HEK293T (cell line): Measurements from ENCODE around the gene TFDP1.

Experiments used
- CTCF ChIA-PET: fragments of 350-600 bp; formaldehyde crosslinking; extraction: SDS; loops from one replicate; lab custom pipeline; 2021; ENCODE audit warnings: antibody characterized with exemption, inconsistent platforms; lab: Yijun Ruan, JAX
- POLR2A ChIA-PET: fragments of 350-600 bp; formaldehyde crosslinking; extraction: SDS; loops from one replicate; lab custom pipeline; 2020; ENCODE audit warnings: antibody characterized with exemption, inconsistent platforms; lab: Yijun Ruan, JAX
- DNase-seq: peaks from one replicate; pipeline ENCODE4 v3.0.0; 2012; ENCODE audit warnings: mixed read lengths; ENCODE audit errors: extremely low spot score
- ARNT ChIP-seq: fragments of 450-650 bp; IDR thresholded peaks from 2 replicates; pipeline ENCODE4 v1.6.1; 2017; ENCODE audit warnings: mild to moderate bottlenecking
- BHLHE40 ChIP-seq: fragments of 450-650 bp; IDR thresholded peaks from 2 replicates; pipeline ENCODE4 v1.6.1; 2016; ENCODE audit warnings: mild to moderate bottlenecking, moderate library complexity, borderline replicate concordance
- CTBP1 ChIP-seq: fragments of 450-650 bp; IDR thresholded peaks from 2 replicates; pipeline ENCODE4 v1.6.1; 2016; ENCODE audit warnings: borderline replicate concordance
- ELF4 ChIP-seq: fragments of 450-650 bp; IDR thresholded peaks from 2 replicates; pipeline ENCODE4 v1.6.1; 2017; ENCODE audit warnings: antibody characterized with exemption
- FOXA1 ChIP-seq: fragments of 450-650 bp; IDR thresholded peaks from 2 replicates; pipeline ENCODE4 v1.6.1; 2016; ENCODE audit warnings: mild to moderate bottlenecking
- FOXK2 ChIP-seq: fragments of 450-650 bp; IDR thresholded peaks from 2 replicates; pipeline ENCODE4 v1.6.1; 2016; ENCODE audit warnings: mild to moderate bottlenecking
- FOXM1 ChIP-seq: fragments of 450-650 bp; IDR thresholded peaks from 2 replicates; pipeline ENCODE4 v1.6.1; 2017; ENCODE audit warnings: mild to moderate bottlenecking, borderline replicate concordance
- HDGF ChIP-seq: fragments of 450-650 bp; IDR thresholded peaks from 2 replicates; pipeline ENCODE4 v1.6.1; 2017; ENCODE audit warnings: antibody characterized with exemption, borderline replicate concordance
- L3MBTL2 ChIP-seq: fragments of 450-650 bp; conservative IDR thresholded peaks from 2 replicates; pipeline ENCODE4 v1.6.1; 2016; ENCODE audit warnings: mild to moderate bottlenecking
- LEF1 ChIP-seq: fragments of 450-650 bp; IDR thresholded peaks from 2 replicates; pipeline ENCODE4 v1.6.1; 2017; ENCODE audit warnings: mild to moderate bottlenecking, borderline replicate concordance
- NFRKB ChIP-seq: fragments of 450-650 bp; IDR thresholded peaks from 2 replicates; pipeline ENCODE4 v1.6.1; 2016; ENCODE audit warnings: mild to moderate bottlenecking, moderate library complexity
- SP1 ChIP-seq: fragments of 450-650 bp; IDR thresholded peaks from 2 replicates; pipeline ENCODE4 v1.6.1; 2017
- SUZ12 ChIP-seq: fragments of 450-650 bp; IDR thresholded peaks from 2 replicates; pipeline ENCODE4 v1.6.1; 2016; ENCODE audit warnings: mild to moderate bottlenecking
- TARDBP ChIP-seq: fragments of 450-650 bp; IDR thresholded peaks from 2 replicates; pipeline ENCODE4 v1.6.1; 2016
- ZNF384 ChIP-seq: fragments of 450-650 bp; IDR thresholded peaks from 2 replicates; pipeline ENCODE4 v1.6.1; 2016
- TF ChIP-seq, protein P1 (sequence below): fragments of 450-650 bp; IDR thresholded peaks from 2 replicates; pipeline ENCODE4 v1.6.1; 2016

Gene TFDP1

DNA sequence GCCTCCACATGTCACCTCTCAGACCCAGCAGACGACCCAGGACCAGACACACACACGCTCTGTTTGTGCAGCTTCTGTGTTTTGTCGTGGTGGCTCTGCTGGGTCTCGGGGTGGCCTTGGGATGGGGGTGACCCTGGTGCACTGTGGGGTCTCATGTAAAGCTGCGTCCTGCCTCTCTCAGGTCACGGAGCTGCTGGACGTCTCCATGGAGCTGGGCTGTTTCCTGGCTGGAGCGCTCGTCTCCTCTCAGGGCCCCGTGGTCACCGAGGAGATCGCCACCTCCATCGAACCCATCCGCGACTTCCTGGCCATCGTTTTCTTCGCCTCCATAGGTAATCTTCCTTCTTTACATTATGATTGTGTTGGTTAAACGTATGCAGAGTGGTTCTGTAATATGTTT is 45.4 kb upstream of the TFDP1 start:
- TF ChIP-seq L3MBTL2 (no peak), TARDBP (no peak), SUZ12 (no peak), FOXA1 (no peak), CTBP1 (no peak), SP1 (no peak)
- TF ChIP-seq, protein P1, sequence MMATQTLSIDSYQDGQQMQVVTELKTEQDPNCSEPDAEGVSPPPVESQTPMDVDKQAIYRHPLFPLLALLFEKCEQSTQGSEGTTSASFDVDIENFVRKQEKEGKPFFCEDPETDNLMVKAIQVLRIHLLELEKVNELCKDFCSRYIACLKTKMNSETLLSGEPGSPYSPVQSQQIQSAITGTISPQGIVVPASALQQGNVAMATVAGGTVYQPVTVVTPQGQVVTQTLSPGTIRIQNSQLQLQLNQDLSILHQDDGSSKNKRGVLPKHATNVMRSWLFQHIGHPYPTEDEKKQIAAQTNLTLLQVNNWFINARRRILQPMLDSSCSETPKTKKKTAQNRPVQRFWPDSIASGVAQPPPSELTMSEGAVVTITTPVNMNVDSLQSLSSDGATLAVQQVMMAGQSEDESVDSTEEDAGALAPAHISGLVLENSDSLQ, result no peak
- POLR2A ChIA-PET, result no interaction called here
- no peak for DNase-seq
- CTCF ChIA-PET, result no interaction called here

DNA sequence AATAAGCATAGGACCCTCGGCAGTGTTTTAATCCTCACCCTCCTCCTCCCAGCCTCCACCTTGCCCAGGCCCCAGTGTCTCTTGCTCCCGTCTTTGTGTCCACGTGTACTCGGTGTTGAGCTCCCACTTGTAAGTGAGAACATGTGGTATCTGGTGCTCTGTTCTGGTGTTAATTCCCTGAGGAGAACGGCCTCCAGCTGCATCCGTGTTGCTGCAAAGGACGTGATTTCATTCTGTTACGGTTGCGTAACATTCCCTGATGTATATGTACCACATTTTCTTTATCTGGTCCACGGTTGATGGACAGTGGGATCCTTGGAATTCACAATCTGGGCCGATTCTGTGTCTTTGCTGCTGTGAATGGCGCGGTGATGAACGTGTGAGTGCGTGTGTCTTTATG is 44.7 kb upstream of the TFDP1 start:
- ChIA-PET POLR2A (no interaction called here), CTCF (no interaction called here)
- DNase-seq, result no peak
- no peak for TF ChIP-seq NFRKB
- TF ChIP-seq TARDBP, result no peak
- TF ChIP-seq HDGF, result no peak
- TF ChIP-seq, protein P1, result no peak
- no peak for TF ChIP-seq SP1
- TF ChIP-seq FOXK2, result no peak
- TF ChIP-seq BHLHE40, result no peak
- TF ChIP-seq FOXM1, result no peak
- no peak for TF ChIP-seq L3MBTL2
- no peak for TF ChIP-seq FOXA1
- no peak for TF ChIP-seq LEF1

DNA sequence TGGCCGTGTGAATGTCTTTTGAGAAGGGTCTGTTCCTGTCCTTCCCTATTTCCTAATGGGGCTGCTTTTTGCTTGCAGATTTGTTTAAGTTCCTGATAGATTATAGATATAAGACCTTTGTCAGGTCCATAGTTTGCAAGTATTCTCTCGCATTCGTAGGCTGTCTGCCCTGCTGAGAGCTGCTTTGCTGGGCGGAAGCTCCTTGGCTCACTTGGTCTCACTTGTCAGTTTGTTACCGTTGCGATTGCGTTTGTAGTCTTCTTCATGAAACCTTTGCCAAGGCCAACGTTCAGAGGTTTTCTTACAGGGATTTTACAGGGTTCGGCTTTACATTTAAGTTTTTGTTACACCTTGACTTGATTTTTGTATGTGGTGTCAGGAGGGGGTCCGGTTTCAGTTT is 44.0 kb upstream of the TFDP1 start:
- CTCF ChIA-PET, result no interaction called here

DNA sequence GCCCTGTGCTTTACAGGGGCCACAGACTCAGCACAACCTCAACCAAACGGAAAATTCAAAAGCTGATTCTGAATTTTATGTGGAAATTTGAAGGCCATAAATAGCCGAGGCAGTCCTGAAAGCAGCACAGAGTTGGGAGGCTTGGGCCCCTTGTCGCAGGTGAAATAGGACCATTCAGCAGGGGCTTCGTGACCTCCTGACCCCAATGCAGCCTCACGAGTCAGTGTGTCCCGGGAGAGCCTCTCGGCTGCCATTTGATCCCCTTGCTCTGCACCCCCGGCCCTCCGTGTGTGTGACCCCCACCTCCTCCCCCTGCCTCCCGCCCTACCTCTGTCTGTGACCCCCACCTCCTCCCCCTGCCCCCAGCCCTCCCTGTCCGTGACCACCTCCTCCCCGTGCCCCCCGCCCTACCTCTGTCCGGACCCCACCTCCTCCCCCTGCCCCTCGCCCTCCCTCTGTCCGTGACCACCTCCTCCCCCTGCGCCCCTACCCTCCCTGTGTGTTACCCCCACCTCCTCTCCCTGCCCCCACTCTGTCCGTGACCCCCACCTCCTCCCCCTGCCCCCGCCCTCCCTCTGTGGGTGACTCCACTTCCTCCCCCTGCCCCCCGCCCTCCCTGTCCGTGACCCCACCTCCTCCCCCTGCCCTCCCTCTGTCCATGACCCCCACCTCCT is 41.7 kb upstream of the TFDP1 start:
- TF ChIP-seq BHLHE40 (no peak), FOXA1 (no peak), SUZ12 (no peak), CTBP1 (no peak), FOXM1 (no peak), ZNF384 (no peak), ELF4 (no peak), NFRKB (no peak), L3MBTL2 (no peak), FOXK2 (no peak), HDGF (no peak), LEF1 (no peak), ARNT (no peak), SP1 (no peak), TARDBP (no peak)
- TF ChIP-seq, protein P1, result no peak
- CTCF ChIA-PET, result no interaction called here
- POLR2A ChIA-PET, result no interaction called here
- no peak for DNase-seq

More for the DNA sequence above, 44.0 kb upstream of the TFDP1 start:
- POLR2A ChIA-PET, result no interaction called here
- DNase-seq, result no peak
- TF ChIP-seq BHLHE40 (no peak), HDGF (no peak), SUZ12 (no peak)
- TF ChIP-seq, protein P1, result no peak

DNA sequence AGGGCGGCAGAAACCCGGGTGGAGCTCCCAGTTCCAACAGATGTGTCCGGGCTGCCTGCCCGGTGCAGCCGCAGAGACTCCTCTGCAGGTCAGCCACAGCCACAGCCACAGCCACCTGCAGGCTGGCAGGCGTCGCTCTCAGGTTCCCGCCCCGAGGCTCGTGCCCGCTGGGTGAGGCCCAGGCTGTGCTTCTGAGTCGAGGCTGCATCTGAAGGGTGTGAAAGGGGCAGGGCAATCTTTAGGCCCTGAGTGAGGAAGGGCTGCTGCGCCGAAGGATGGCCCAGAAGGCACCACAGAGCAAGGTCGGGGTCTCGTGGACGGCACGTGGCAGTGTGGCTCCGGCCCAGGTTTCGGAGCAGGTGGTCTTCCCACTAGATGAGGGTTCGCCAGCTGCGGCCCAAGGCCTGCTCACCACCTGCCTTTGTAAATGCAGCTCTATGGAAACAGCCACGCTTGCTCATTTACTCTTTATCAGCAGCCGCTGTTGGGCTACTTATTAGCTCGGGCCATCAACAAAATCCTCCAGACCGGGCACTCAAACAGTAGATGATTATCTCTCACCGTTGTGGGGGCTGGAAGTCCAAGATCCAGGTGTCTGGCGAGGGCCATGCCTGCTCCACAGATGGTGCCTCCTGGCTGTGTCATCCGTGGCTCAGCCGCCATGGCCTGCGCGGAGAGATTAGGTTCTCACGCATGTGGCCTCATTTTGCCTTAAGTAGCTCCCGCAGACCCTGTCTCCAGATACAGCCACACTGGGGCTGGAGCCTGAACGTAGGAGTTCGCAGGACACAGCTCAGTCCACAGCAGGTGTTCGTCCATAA is 40.3 kb upstream of the TFDP1 start:
- TF ChIP-seq ZNF384 (no peak), FOXA1 (no peak), ELF4 (no peak), FOXK2 (no peak), SUZ12 (no peak), ARNT (no peak), FOXM1 (no peak), HDGF (no peak), L3MBTL2 (no peak), LEF1 (no peak), CTBP1 (no peak), BHLHE40 (no peak), SP1 (no peak), TARDBP (no peak), NFRKB (no peak)
- TF ChIP-seq, protein P1, result no peak
- CTCF ChIA-PET, result no interaction called here
- DNase-seq, result no peak
- POLR2A ChIA-PET, result interaction anchor here (0.6 to 0.7 kb wide), 2 partner anchors 152 to 414 kb away, joined by 3 read pairs; no protein-coding TSS in a partner anchor
